H1 (cell line): ENCODE measurements around the gene SULF2. TPM values are rescaled to one million over a fixed set of nuclear protein-coding genes. Genes with fewer than 3 reads are reported as not detected.

Source experiments
- CTCF ChIA-PET: fragments of 300-600 bp; sonication (Branson Sonifier 250); formaldehyde crosslinking; loops from one replicate; lab custom pipeline; 2021; ENCODE audit not compliant: partially characterized antibody; lab: Charles Lee
- POLR2A ChIA-PET: fragments of 300-600 bp; sonication (Branson Sonifier 250); formaldehyde crosslinking; loops from one replicate; lab custom pipeline; 2021; ENCODE audit warnings: inconsistent platforms; ENCODE audit not compliant: partially characterized antibody; lab: Charles Lee
- DNase-seq, 2 experiments: peaks; one replicate each; pipeline versions ENCODE4 v3.0.0 to v3.0.0-alpha.2; 2010 to 2022; ENCODE audit warnings: low spot score in 2 of 2, low read depth in 1 of 2, mixed read lengths in 1 of 2
- FAIRE-seq: peaks from 2 replicates; lab custom pipeline; 2011; peaks lifted over from hg19 to GRCh38; lab: Jason Lieb, UNC
- H2AFZ ChIP-seq: 2 replicates; pipeline ENCODE4 v1.8.1; 2012; ENCODE audit warnings: low read length, inconsistent platforms
- H2AK5ac ChIP-seq: 2 replicates; pipeline ENCODE4 v1.6.1; 2013; ENCODE audit warnings: low read depth, low read length
- H2BK120ac ChIP-seq: replicated peaks from 2 replicates; pipeline ENCODE3; 2013; ENCODE audit warnings: low read depth, low read length, inconsistent platforms
- H2BK12ac ChIP-seq: 2 replicates; pipeline ENCODE4 v1.6.1; 2013; ENCODE audit warnings: low read depth, low read length
- H2BK15ac ChIP-seq: 2 replicates; pipeline ENCODE4 v1.6.1; 2013; ENCODE audit warnings: low read length
- H2BK20ac ChIP-seq: 2 replicates; pipeline ENCODE4 v1.6.1; 2013; ENCODE audit warnings: low read length
- H2BK5ac ChIP-seq: 2 replicates; pipeline ENCODE4 v1.6.1; 2013; ENCODE audit warnings: low read depth, low read length
- H3K14ac ChIP-seq: 2 replicates; pipeline ENCODE4 v1.6.1; 2013; ENCODE audit warnings: inconsistent platforms; ENCODE audit not compliant: insufficient read length
- H3K18ac ChIP-seq: 2 replicates; pipeline ENCODE4 v1.6.1; 2013; ENCODE audit warnings: low read length; ENCODE audit errors: extremely low read depth
- H3K23ac ChIP-seq: 2 replicates; pipeline ENCODE4 v1.6.1; 2013; ENCODE audit warnings: inconsistent platforms; ENCODE audit not compliant: insufficient read length
- H3K23me2 ChIP-seq: 2 replicates; pipeline ENCODE4 v1.6.1; 2013; ENCODE audit warnings: low read depth, low read length
- H3K27ac ChIP-seq: 2 replicates; pipeline ENCODE4 v1.6.1; 2011; ENCODE audit warnings: low read depth, low read length, inconsistent platforms
- H3K27me3 ChIP-seq, 4 experiments: replicated peaks in 1 of 4; 1 replicate in 1 of 4; 2 replicates in 3 of 4; pipeline versions ENCODE4 v1.6.1 to v1.8.1; 2011 to 2013; ENCODE audit warnings: low read length in 3 of 4, mild to moderate bottlenecking in 3 of 4, inconsistent platforms in 2 of 4, mixed read lengths in 2 of 4, moderate library complexity in 1 of 4; ENCODE audit not compliant: control insufficient read depth in 3 of 4, insufficient read depth in 3 of 4; ENCODE audit errors: extremely low read depth in 1 of 4
- H3K36me3 ChIP-seq, 4 experiments: 2 replicates each; pipeline versions ENCODE4 v1.6.1 to v1.8.1; 2011 to 2013; ENCODE audit warnings: mild to moderate bottlenecking in 4 of 4, low read length in 3 of 4, moderate library complexity in 2 of 4, control low read depth in 1 of 4, inconsistent platforms in 1 of 4; ENCODE audit not compliant: insufficient read depth in 4 of 4, control insufficient read depth in 2 of 4
- H3K4ac ChIP-seq: replicated peaks from 2 replicates; pipeline ENCODE3; 2013; ENCODE audit warnings: low read length, low read depth, mixed read lengths, inconsistent platforms; ENCODE audit not compliant: insufficient read length
- H3K4me1 ChIP-seq, 4 experiments: replicated peaks in 1 of 4; 1 replicate in 1 of 4; 2 replicates in 3 of 4; pipeline versions ENCODE4 v1.6.1 to v1.8.1; 2011 to 2013; ENCODE audit warnings: low read length in 3 of 4, inconsistent platforms in 2 of 4, mixed read lengths in 1 of 4; ENCODE audit not compliant: insufficient read depth in 4 of 4, control insufficient read depth in 3 of 4
- H3K4me2 ChIP-seq, 2 experiments: 2 replicates each; pipeline versions ENCODE4 v1.6.1 to v1.8.1; 2011 to 2013; ENCODE audit warnings: low read depth in 2 of 2, low read length in 2 of 2, control low read depth in 1 of 2, inconsistent platforms in 1 of 2, mild to moderate bottlenecking in 1 of 2; ENCODE audit not compliant: insufficient read depth in 1 of 2
- H3K4me3 ChIP-seq, 4 experiments: fragments of 200-600, 300-600 bp in 1 of 4; sonication (generic), shearing (Covaris generic), sonication (Bioruptor Twin) in 1 of 4; 2 replicates each; pipeline versions ENCODE4 v1.5.1 to v1.8.1; 2011 to 2016; ENCODE audit warnings: low read length in 4 of 4, low read depth in 3 of 4, control low read depth in 2 of 4, inconsistent platforms in 2 of 4, mild to moderate bottlenecking in 2 of 4, mixed read lengths in 1 of 4, moderate library complexity in 1 of 4; ENCODE audit not compliant: insufficient read depth in 2 of 4; ENCODE audit errors: extremely low read depth in 1 of 4
- H3K56ac ChIP-seq: replicated peaks from 2 replicates; pipeline ENCODE3; 2013; ENCODE audit warnings: low read depth, mild to moderate bottlenecking, mixed read lengths, low read length, inconsistent platforms; ENCODE audit not compliant: insufficient read length
- H3K79me1 ChIP-seq: 2 replicates; pipeline ENCODE4 v1.6.1; 2013; ENCODE audit warnings: low read depth, low read length, control low read depth
- H3K79me2 ChIP-seq, 2 experiments: 2 replicates each; pipeline versions ENCODE4 v1.6.1 to v1.8.1; 2012 to 2013; ENCODE audit warnings: low read length in 2 of 2, mild to moderate bottlenecking in 2 of 2, inconsistent platforms in 1 of 2; ENCODE audit not compliant: insufficient read depth in 2 of 2, control insufficient read depth in 1 of 2
- H3K9ac ChIP-seq, 4 experiments: replicated peaks in 1 of 4; 1 replicate in 1 of 4; 2 replicates in 3 of 4; pipeline versions ENCODE4 v1.6.1 to v1.8.1; 2011 to 2013; ENCODE audit warnings: low read depth in 3 of 4, low read length in 3 of 4, control low read depth in 2 of 4, mild to moderate bottlenecking in 2 of 4, moderate library complexity in 2 of 4, inconsistent platforms in 1 of 4; ENCODE audit errors: extremely low read depth in 1 of 4
- H3K9me3 ChIP-seq, 2 experiments: 2 replicates each; pipeline versions ENCODE4 v1.6.1 to v1.8.1; 2012 to 2013; ENCODE audit warnings: mild to moderate bottlenecking in 2 of 2, moderate library complexity in 2 of 2, control low read depth in 1 of 2, inconsistent platforms in 1 of 2, low read depth in 1 of 2, low read length in 1 of 2, mixed read lengths in 1 of 2; ENCODE audit not compliant: insufficient read depth in 2 of 2
- H4K20me1 ChIP-seq, 2 experiments: replicated peaks in 1 of 2; 2 replicates each; pipeline versions ENCODE3 to v1.8.1; 2011 to 2013; ENCODE audit warnings: inconsistent platforms in 2 of 2, low read length in 2 of 2, mild to moderate bottlenecking in 1 of 2; ENCODE audit not compliant: insufficient read depth in 2 of 2, control insufficient read depth in 1 of 2
- H4K5ac ChIP-seq: 2 replicates; pipeline ENCODE4 v1.6.1; 2013; ENCODE audit warnings: low read length, low read depth, mixed read lengths, inconsistent platforms; ENCODE audit not compliant: insufficient read length
- H4K8ac ChIP-seq: 2 replicates; pipeline ENCODE4 v1.8.0; 2013; ENCODE audit warnings: mild to moderate bottlenecking, moderate library complexity, low read length, inconsistent platforms; ENCODE audit not compliant: insufficient read depth; ENCODE audit errors: extremely low read depth
- H4K91ac ChIP-seq: replicated peaks from 2 replicates; pipeline ENCODE3; 2013; ENCODE audit warnings: low read length, mixed read lengths, inconsistent platforms; ENCODE audit not compliant: insufficient read length
- CBX8 ChIP-seq: fragments of 300-800, 300-1000 bp; sonication (generic); IDR thresholded peaks from 2 replicates; pipeline ENCODE4 v1.7.1; 2016; ENCODE audit warnings: low read depth, low read length, borderline replicate concordance
- CHD2 ChIP-seq: IDR thresholded peaks from 2 replicates; pipeline ENCODE4 v1.6.1; 2012; ENCODE audit warnings: low read length, improper control_type of control experiment
- EGR1 ChIP-seq: IDR thresholded peaks from 2 replicates; pipeline ENCODE4 v1.6.1; 2011; ENCODE audit warnings: low read depth, low read length, borderline replicate concordance
- JUN ChIP-seq: IDR thresholded peaks from 2 replicates; pipeline ENCODE4 v1.6.1; 2011; ENCODE audit warnings: low read depth, mild to moderate bottlenecking, improper control_type of control experiment, low read length
- JUND ChIP-seq: IDR thresholded peaks from 2 replicates; pipeline ENCODE4 v1.6.1; 2011; ENCODE audit warnings: mild to moderate bottlenecking, improper control_type of control experiment, low read length
- KDM4A ChIP-seq: IDR thresholded peaks from one replicate; pipeline ENCODE4 v1.7.1; 2012; ENCODE audit warnings: low read depth, mild to moderate bottlenecking, moderate library complexity, low read length, inconsistent platforms; ENCODE audit not compliant: severe bottlenecking
- PHF8 ChIP-seq: fragments of 200-600 bp; sonication (generic); conservative IDR thresholded peaks from 2 replicates; pipeline ENCODE4 v1.7.1; 2012; ENCODE audit warnings: low read depth, mild to moderate bottlenecking, inconsistent platforms, low read length, moderate library complexity
- RAD21 ChIP-seq, 2 experiments: IDR thresholded peaks in 1 of 2; conservative IDR thresholded peaks in 1 of 2; 2 replicates each; pipeline ENCODE4 v1.6.1; 2011; ENCODE audit warnings: low read depth in 2 of 2, low read length in 2 of 2, improper control_type of control experiment in 1 of 2, inconsistent platforms in 1 of 2, mild to moderate bottlenecking in 1 of 2, moderate library complexity in 1 of 2
- SP2 ChIP-seq: IDR thresholded peaks from 2 replicates; pipeline ENCODE4 v1.6.1; 2012; ENCODE audit warnings: mild to moderate bottlenecking, low read length, inconsistent platforms
- TCF12 ChIP-seq: IDR thresholded peaks from 2 replicates; pipeline ENCODE4 v1.6.1; 2011; ENCODE audit warnings: low read depth, mild to moderate bottlenecking, low read length
- TEAD4 ChIP-seq: IDR thresholded peaks from 2 replicates; pipeline ENCODE4 v1.6.1; 2012; ENCODE audit warnings: low read depth, low read length, inconsistent platforms, mixed read lengths
- WGBS, 2 experiments: shearing (Covaris generic) in 1 of 2; methylation state at CpG; one replicate each; pipeline versions ENCODE4 v1.1.6 to v1.1.7; 2013 to 2015; ENCODE audit warnings: low lambda C conversion rate in 2 of 2, mixed read lengths in 2 of 2, inconsistent platforms in 1 of 2, low coverage in 1 of 2, missing lambda C conversion rate in 1 of 2; ENCODE audit not compliant: insufficient replicate concordance in 2 of 2, insufficient coverage in 1 of 2, insufficient read length in 1 of 2; ENCODE audit errors: extremely low coverage in 1 of 2, missing lambda C conversion rate in 1 of 2; 5-methylcytosine and 5-hydroxymethylcytosine counted together
- polyA plus RNA-seq, 7 experiments: library from polyadenylated mRNA; depleted of rRNA in 3 of 7; stranded (reverse) in 5 of 7; unstranded in 2 of 7; fragments of >200 nt in 5 of 7; fragments of 200-250 nt in 2 of 7; gene quantifications; 1 replicate in 5 of 7; 2 replicates in 1 of 7; 4 replicates in 1 of 7; pipeline versions ENCODE4 v1.2.1 to v1.2.3, GENCODE V29; 2011 to 2013; ENCODE audit warnings: missing spikeins in 2 of 7, mixed read lengths in 2 of 7
- total RNA-seq: library from RNA; stranded (reverse); fragmentation: NEBNext Ultra II Directional; extraction: Animal tissue kit (Norgen Biotek cat#: 25700); gene quantifications from 2 replicates; pipeline ENCODE4 v1.2.1, GENCODE V29; 2021
- TF ChIP-seq, protein P1 (sequence below): IDR thresholded peaks from 2 replicates; pipeline ENCODE4 v1.6.1; 2011; ENCODE audit warnings: low read length, improper control_type of control experiment

The SULF2 gene
- total and polyA plus RNA-seq, 2 of the 8 experiments (the other 6 are each of a cell fraction or from before 2014, with no cell fraction given), result 15.7 to 28.2 TPM

DNA sequence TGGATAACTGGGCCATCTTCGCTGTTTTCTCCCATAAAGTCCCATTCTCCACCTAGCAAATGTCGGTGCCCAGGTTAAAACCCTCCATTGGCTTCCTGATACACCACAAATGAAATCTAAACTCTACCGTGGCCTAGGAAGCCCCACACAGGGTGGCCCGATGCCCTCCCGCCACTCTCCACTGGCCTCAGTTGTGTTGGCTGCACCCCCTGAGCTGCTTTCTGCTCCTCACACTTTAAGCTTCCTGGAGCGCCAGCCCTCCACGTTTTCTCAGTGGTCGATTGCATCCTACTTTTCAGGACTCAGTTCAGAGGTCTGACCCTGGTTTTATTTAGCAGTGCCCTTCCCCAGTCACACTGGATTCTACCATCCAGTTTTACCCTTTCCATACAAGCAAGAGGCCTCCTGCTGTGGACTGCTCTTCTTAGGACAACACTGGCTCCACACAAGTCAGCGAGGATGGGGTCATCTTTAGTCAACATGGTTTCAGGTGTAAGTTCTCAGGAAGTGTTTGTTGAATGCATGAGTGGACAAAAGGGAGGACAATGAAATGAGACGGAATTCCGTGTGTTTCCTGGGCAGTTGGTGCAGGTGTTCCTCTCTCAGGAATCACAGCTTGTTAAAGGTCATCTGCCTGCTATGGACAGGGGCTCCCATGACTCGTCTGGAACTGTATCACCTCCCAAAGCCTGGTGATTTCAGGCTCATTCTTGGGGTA is 124.1 kb downstream of the SULF2 start:
- H4K5ac ChIP-seq, result no peak overlapping the region
- no peaks in the 10 kb centered on the region for H3K27me3 ChIP-seq
- H3K4me2 ChIP-seq, result no peak overlapping the region
- H3K4me1 ChIP-seq, result peaks cover 0 to 4% (median 1%) of the 10 kb centered on the region in 4 experiments; a peak in 4 of 7 replicates
- POLR2A ChIA-PET, result interaction anchor here (2.0 kb wide), 1 partner anchor 11 kb away, joined by 4 read pairs; no protein-coding TSS in a partner anchor
- H4K8ac ChIP-seq, result no peak overlapping the region
- no peaks in the 10 kb centered on the region for H3K79me1 ChIP-seq
- 91% methylated on average over 12 of the region's 12 CpGs; no CpG with 5 or more reads in 1 of the 2 experiments for WGBS, 2 experiments
- H2BK20ac ChIP-seq, result no peak overlapping the region
- H3K23ac ChIP-seq, result no peak overlapping the region
- H3K4me3 ChIP-seq, result no peak overlapping the region
- no peaks in the 10 kb centered on the region for H4K20me1 ChIP-seq
- no peak overlapping the region for H3K14ac ChIP-seq
- H2BK120ac ChIP-seq, result no peak overlapping the region
- H3K23me2 ChIP-seq, result no peaks in the 10 kb centered on the region
- no peak overlapping the region for H2AK5ac ChIP-seq
- H3K4ac ChIP-seq, result no peak overlapping the region
- H4K91ac ChIP-seq, result no peak overlapping the region
- no peak overlapping the region for H2BK12ac ChIP-seq
- no peak overlapping the region for H2BK5ac ChIP-seq
- H3K79me2 ChIP-seq, result no peaks in the 10 kb centered on the region
- no peak overlapping the region for H3K18ac ChIP-seq
- peaks cover 0 to 19% (median 0%) of the 10 kb centered on the region in 4 experiments; a peak in 2 of 8 replicates for H3K36me3 ChIP-seq
- H3K56ac ChIP-seq, result no peak overlapping the region
- no peak overlapping the region for H3K27ac ChIP-seq
- H3K9me3 ChIP-seq, result no peaks in the 10 kb centered on the region
- H3K9ac ChIP-seq, result no peak overlapping the region
- no peak for FAIRE-seq
- H2AFZ ChIP-seq, result no peak overlapping the region
- DNase-seq, result no peak
- no peak overlapping the region for H2BK15ac ChIP-seq
- CTCF ChIA-PET, result interaction anchor here (0.6 to 8.2 kb wide), 3 partner anchors 17 to 486 kb away, joined by 3 to 92 read pairs (median 3); no protein-coding TSS in a partner anchor
- TF ChIP-seq, protein P1, sequence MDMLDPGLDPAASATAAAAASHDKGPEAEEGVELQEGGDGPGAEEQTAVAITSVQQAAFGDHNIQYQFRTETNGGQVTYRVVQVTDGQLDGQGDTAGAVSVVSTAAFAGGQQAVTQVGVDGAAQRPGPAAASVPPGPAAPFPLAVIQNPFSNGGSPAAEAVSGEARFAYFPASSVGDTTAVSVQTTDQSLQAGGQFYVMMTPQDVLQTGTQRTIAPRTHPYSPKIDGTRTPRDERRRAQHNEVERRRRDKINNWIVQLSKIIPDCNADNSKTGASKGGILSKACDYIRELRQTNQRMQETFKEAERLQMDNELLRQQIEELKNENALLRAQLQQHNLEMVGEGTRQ, result no peak
- TF ChIP-seq JUND, result no peak
- no peak for TF ChIP-seq EGR1
- no peak for TF ChIP-seq CHD2
- TF ChIP-seq CBX8, result no peak
- TF ChIP-seq SP2, result no peak
- TF ChIP-seq TEAD4, result no peak
- no peak for TF ChIP-seq RAD21 (IDR thresholded peaks at IDR 0.05 in 1 of 2, conservative IDR thresholded peaks at IDR 0.05 in 1 of 2; ENCODE audit: low read depth in 2 of 2, low read length in 2 of 2)
- TF ChIP-seq TCF12, result no peak
- no peak for TF ChIP-seq JUN
- no peak for TF ChIP-seq KDM4A
- TF ChIP-seq PHF8, result no peak
